ENCODE results near the gene FAAP20. TPM values are rescaled to one million over a fixed set of nuclear protein-coding genes. Genes with fewer than 3 reads are reported as not detected.

Gene FAAP20
- total RNA-seq, 1 donor from 2014 or later: 55.3 TPM

GRCh38 chr1:2184934-2185333 lies 9.6 kb downstream of the FAAP20 start:
- peaks cover 8% of the 10 kb centered on the region for H3K4me1 ChIP-seq
- DNase-seq (peak; percentile 65), ATAC-seq (no peak)
- intact Hi-C loops (cut with DNase I): no loop called here
- H3K9me3 ChIP-seq: no peaks in the 10 kb centered on the region
- H3K36me3 ChIP-seq: peaks cover 20% of the 10 kb centered on the region
- TF ChIP-seq, protein P1, sequence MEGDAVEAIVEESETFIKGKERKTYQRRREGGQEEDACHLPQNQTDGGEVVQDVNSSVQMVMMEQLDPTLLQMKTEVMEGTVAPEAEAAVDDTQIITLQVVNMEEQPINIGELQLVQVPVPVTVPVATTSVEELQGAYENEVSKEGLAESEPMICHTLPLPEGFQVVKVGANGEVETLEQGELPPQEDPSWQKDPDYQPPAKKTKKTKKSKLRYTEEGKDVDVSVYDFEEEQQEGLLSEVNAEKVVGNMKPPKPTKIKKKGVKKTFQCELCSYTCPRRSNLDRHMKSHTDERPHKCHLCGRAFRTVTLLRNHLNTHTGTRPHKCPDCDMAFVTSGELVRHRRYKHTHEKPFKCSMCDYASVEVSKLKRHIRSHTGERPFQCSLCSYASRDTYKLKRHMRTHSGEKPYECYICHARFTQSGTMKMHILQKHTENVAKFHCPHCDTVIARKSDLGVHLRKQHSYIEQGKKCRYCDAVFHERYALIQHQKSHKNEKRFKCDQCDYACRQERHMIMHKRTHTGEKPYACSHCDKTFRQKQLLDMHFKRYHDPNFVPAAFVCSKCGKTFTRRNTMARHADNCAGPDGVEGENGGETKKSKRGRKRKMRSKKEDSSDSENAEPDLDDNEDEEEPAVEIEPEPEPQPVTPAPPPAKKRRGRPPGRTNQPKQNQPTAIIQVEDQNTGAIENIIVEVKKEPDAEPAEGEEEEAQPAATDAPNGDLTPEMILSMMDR (IDR thresholded peaks at IDR 0.05): no peak
- H3K27me3 ChIP-seq: no peaks in the 10 kb centered on the region
- H3K4me3 ChIP-seq: no peak overlapping the region
- no peak overlapping the region for H3K27ac ChIP-seq

DNA sequence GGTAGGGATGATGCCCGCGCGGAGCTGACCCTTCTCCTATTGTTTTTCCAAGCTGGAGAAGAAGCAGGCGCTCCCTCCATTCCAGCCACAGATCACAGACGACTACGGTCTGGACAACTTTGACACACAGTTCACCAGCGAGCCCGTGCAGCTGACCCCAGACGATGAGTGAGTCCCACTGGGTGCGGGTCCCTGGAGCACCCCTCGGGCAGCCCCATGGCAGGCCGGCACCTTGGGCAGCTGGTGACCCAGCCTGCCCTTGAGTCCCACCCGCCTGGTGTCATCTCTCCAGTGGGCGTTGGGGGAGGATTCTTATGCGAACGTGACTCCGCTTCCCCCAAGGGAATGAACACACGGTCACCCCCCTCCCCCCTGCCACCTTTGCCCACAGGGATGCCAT lies 10.0 kb downstream of the FAAP20 start:
- H3K9me3 ChIP-seq: no peaks in the 10 kb centered on the region
- TF ChIP-seq, protein P1 (IDR thresholded peaks at IDR 0.05): no peak

DNA sequence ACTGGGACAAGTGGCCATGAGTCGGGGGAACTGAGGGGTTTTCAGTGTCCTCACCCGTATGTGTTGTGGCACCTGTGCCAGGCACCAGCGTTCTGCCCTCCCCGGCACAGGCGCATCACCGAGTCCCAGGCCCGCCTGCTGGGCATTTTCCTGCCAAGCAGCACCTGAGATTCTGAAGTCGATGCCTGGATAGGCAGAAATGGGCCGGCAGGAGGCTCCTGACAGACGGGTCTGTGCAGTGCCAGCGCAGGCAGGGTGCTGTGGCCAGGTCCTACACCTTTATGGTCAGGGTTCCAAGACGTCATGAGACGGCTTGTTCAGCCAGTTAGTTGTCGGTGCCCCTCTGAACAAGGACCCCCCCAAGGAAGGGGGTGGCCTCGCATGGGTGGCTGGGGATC lies 10.6 kb downstream of the FAAP20 start:
- no peak overlapping the region for H3K4me3 ChIP-seq
- no peak for ATAC-seq
- no peaks in the 10 kb centered on the region for H3K9me3 ChIP-seq
- TF ChIP-seq, protein P1 (IDR thresholded peaks at IDR 0.05): no peak
- no peaks in the 10 kb centered on the region for H3K27me3 ChIP-seq
- peaks cover 20% of the 10 kb centered on the region for H3K36me3 ChIP-seq
- DNase-seq: no peak
- H3K27ac ChIP-seq: no peak overlapping the region
- peaks cover under 1% of the 10 kb centered on the region for H3K4me1 ChIP-seq
- intact Hi-C loops (cut with DNase I): no loop called here

More for the DNA sequence above, 10.0 kb downstream of the FAAP20 start:
- Histone ChIP-seq H3K27me3 (no peaks in the 10 kb centered on the region), H3K4me1 (peaks cover 5% of the 10 kb centered on the region), H3K4me3 (no peak overlapping the region), H3K36me3 (peaks cover 20% of the 10 kb centered on the region), H3K27ac (no peak overlapping the region)
- ATAC-seq (no peak), DNase-seq (no peak)
- intact Hi-C loops (cut with DNase I): no loop called here

DNA sequence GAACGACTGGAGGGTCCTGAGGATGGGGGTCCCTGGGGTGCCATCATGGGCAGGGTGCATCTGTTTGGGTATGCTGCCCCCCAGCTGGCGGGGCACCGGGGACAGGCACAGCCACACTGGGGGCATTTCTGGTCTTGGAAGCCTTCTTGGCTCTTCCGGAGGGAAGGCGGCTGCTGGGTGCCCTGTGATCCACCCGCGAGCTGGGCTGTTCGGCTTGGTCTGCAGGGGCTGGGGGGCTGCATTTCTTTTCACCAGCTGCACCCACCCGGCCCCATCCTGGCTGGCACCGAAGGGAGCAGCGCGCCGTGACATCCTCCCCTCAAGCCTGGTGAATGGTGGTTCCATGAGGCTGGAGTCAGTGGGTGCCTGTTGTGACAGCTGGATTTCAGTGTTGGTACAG lies 12.2 kb downstream of the FAAP20 start:
- intact Hi-C loops (cut with DNase I): no loop called here
- Histone ChIP-seq H3K9me3 (no peaks in the 10 kb centered on the region), H3K36me3 (peaks cover 26% of the 10 kb centered on the region), H3K27ac (no peak overlapping the region), H3K4me1 (no peaks in the 10 kb centered on the region), H3K27me3 (no peaks in the 10 kb centered on the region), H3K4me3 (no peak overlapping the region)
- DNase-seq (no peak), ATAC-seq (no peak)
- TF ChIP-seq, protein P1 (IDR thresholded peaks at IDR 0.05): no peak

DNA sequence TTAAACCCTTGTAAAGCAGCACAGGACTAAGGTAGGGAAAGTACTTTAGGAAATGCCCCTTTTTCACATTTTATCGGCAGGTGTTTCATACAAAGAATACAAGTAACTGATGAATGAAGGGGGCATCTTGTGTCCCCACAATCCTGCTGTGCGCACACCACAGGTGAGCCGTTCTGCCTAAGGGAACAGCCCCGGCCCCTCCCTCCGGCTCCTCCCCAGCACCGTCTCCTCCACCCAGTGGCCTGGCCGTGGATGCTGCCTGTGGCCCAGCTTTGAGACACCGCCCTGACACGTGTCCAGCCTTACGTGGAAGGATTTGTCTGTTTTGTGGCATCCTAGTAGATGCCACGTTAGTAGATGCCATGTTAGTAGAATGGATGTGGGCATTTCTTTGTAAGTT lies 12.8 kb downstream of the FAAP20 start:
- no peaks in the 10 kb centered on the region for H3K4me1 ChIP-seq
- H3K9me3 ChIP-seq: no peaks in the 10 kb centered on the region
- DNase-seq: no peak
- no peak overlapping the region for H3K27ac ChIP-seq
- H3K36me3 ChIP-seq: peaks cover 25% of the 10 kb centered on the region
- intact Hi-C loops (cut with DNase I): no loop called here
- H3K27me3 ChIP-seq: no peaks in the 10 kb centered on the region
- no peak overlapping the region for H3K4me3 ChIP-seq
- no peak for ATAC-seq
- TF ChIP-seq, protein P1 (IDR thresholded peaks at IDR 0.05): no peak

DNA sequence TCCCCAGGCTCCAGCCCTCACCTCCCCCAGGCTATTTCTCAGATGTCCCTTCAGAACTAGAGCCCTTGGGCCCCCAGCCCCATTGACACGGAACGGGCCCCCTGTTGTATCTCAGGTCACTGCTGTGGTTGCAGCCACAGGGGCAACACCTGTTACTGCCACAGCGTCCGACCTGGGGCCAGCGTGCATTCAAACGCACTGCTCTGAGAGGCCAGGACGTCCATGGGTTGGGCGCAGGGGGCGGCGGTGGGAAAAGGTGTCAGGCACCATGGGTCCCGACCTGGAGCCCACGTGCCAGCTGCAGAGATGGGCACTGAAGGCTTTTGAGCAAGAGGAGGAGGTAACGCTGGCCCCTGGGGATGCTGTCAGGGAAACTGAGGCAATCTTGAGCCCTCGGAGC lies 13.3 kb downstream of the FAAP20 start:
- TF ChIP-seq, protein P1 (IDR thresholded peaks at IDR 0.05): no peak
- no peak for DNase-seq
- H3K36me3 ChIP-seq: peaks cover 21% of the 10 kb centered on the region
- no peak for ATAC-seq
- intact Hi-C loops (cut with DNase I): no loop called here
- H3K27ac ChIP-seq: no peak overlapping the region
- no peak overlapping the region for H3K4me3 ChIP-seq
- H3K9me3 ChIP-seq: no peaks in the 10 kb centered on the region
- H3K4me1 ChIP-seq: no peaks in the 10 kb centered on the region
- no peaks in the 10 kb centered on the region for H3K27me3 ChIP-seq
